Measurements from ENCODE around the gene HOMER3. TPM values are rescaled to one million over a fixed set of nuclear protein-coding genes. Genes with fewer than 3 reads are reported as not detected.

HOMER3 gene
- total RNA-seq, 1 donor from 2014 or later, result 68.9 TPM

DNA sequence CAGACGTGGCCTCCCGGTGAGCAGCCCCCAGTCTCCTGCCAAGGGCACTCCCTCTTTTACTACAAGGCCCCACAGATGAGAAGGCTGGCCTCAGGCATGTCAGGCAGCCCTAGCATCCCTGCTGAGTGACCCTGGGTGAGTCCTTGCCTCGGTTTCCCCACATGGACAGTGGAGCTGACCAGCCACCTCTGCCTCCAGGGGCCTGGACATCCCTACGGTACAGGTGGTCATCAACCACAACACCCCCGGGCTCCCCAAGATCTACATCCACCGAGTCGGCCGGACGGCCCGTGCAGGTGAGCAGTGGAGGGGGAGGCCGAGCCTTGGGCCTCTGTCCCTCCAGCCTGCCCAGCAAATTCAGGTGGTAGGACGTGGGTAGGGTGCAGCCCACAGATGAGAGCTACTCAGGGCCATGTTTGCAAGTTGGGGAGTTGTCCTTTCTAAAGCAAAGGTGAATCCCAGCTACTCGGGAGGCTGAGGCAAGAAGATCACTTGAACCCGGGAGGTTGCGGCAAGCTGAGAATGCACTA is 16.3 kb downstream of the HOMER3 start:
- Mint-ChIP-seq H3K27me3 (ENCODE audit: unreplicated experiment) (no peaks in the 10 kb centered on the region), H3K9me3 (ENCODE audit: unreplicated experiment) (no peaks in the 10 kb centered on the region), H3K4me3 (ENCODE audit: unreplicated experiment) (no peak overlapping the region), H3K4me1 (ENCODE audit: unreplicated experiment) (peaks cover 17% of the 10 kb centered on the region), H3K36me3 (ENCODE audit: unreplicated experiment) (peaks cover 12% of the 10 kb centered on the region), H3K27ac (ENCODE audit: unreplicated experiment) (no peak overlapping the region)
- no peak for DNase-seq (ENCODE audit: extremely low spot score, unreplicated experiment)
- no peak for TF ChIP-seq CTCF (IDR thresholded peaks at IDR 0.05)

DNA sequence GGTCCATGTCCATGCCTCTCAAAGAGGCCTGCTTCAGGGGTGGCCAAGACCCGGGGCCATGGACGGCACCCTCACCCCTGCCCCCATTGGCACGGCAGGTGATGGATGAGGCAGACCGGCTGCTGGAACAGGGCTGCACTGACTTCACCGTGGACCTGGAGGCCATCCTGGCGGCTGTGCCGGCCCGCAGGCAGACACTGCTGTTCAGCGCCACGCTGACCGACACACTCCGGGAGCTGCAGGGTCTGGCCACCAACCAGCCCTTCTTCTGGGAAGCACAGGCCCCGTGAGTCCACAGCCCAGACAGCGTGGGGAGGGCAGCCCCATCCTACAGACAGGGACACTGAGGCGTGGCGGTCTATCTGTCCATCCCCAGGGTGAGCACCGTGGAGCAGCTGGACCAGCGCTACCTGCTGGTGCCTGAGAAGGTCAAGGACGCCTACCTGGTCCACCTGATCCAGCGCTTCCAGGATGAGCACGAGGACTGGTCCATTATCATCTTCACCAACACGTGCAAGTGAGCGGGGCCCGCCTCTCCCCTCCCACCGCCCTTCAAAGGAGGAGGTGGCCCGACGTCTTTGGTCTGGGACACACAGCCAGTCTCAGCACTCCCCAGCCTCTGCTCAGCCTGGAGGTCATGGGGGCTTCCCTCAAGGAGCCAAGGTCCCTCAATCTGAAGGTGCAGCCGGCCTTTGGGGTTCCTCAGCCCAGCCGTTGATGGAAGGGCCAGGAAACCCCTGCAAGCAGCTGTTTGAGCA is 18.6 kb downstream of the HOMER3 start:
- Mint-ChIP-seq H3K4me3 (ENCODE audit: unreplicated experiment) (no peak overlapping the region), H3K9me3 (ENCODE audit: unreplicated experiment) (no peaks in the 10 kb centered on the region), H3K4me1 (ENCODE audit: unreplicated experiment) (peaks cover 34% of the 10 kb centered on the region), H3K27ac (ENCODE audit: unreplicated experiment) (peak overlapping the region; percentile 27), H3K27me3 (ENCODE audit: unreplicated experiment) (no peaks in the 10 kb centered on the region), H3K36me3 (ENCODE audit: unreplicated experiment) (peaks cover 8% of the 10 kb centered on the region)
- no peak for TF ChIP-seq CTCF (IDR thresholded peaks at IDR 0.05)
- DNase-seq (ENCODE audit: extremely low spot score, unreplicated experiment), result no peak

- peaks cover 8% of the 10 kb centered on the region for H3K36me3 Mint-ChIP-seq (ENCODE audit: unreplicated experiment)
- TF ChIP-seq CTCF (IDR thresholded peaks at IDR 0.05), result no peak
- H3K9me3 Mint-ChIP-seq (ENCODE audit: unreplicated experiment), result no peaks in the 10 kb centered on the region
- H3K4me3 Mint-ChIP-seq (ENCODE audit: unreplicated experiment), result peak overlapping the region; percentile 8
- H3K27me3 Mint-ChIP-seq (ENCODE audit: unreplicated experiment), result no peaks in the 10 kb centered on the region
- peaks cover 36% of the 10 kb centered on the region for H3K4me1 Mint-ChIP-seq (ENCODE audit: unreplicated experiment)
- DNase-seq (ENCODE audit: extremely low spot score, unreplicated experiment), result no peak
- H3K27ac Mint-ChIP-seq (ENCODE audit: unreplicated experiment), result no peak overlapping the region
Measured at GRCh38 chr19:18921593-18921992, 19.4 kb downstream of the HOMER3 start.

GRCh38 chr19:18920400-18920799 is 20.6 kb downstream of the HOMER3 start:
- H3K27ac Mint-ChIP-seq (ENCODE audit: unreplicated experiment), result peak overlapping the region; percentile 84
- peaks cover 38% of the 10 kb centered on the region for H3K4me1 Mint-ChIP-seq (ENCODE audit: unreplicated experiment)
- H3K27me3 Mint-ChIP-seq (ENCODE audit: unreplicated experiment), result no peaks in the 10 kb centered on the region
- H3K4me3 Mint-ChIP-seq (ENCODE audit: unreplicated experiment), result peak overlapping the region; percentile 92
- TF ChIP-seq CTCF (IDR thresholded peaks at IDR 0.05), result no peak
- H3K36me3 Mint-ChIP-seq (ENCODE audit: unreplicated experiment), result peaks cover 8% of the 10 kb centered on the region
- no peak for DNase-seq (ENCODE audit: extremely low spot score, unreplicated experiment)
- no peaks in the 10 kb centered on the region for H3K9me3 Mint-ChIP-seq (ENCODE audit: unreplicated experiment)

- Mint-ChIP-seq H3K27me3 (ENCODE audit: unreplicated experiment) (no peaks in the 10 kb centered on the region), H3K9me3 (ENCODE audit: unreplicated experiment) (no peaks in the 10 kb centered on the region), H3K4me1 (ENCODE audit: unreplicated experiment) (peaks cover 38% of the 10 kb centered on the region), H3K27ac (ENCODE audit: unreplicated experiment) (peak overlapping the region; percentile 84), H3K36me3 (ENCODE audit: unreplicated experiment) (peaks cover 8% of the 10 kb centered on the region), H3K4me3 (ENCODE audit: unreplicated experiment) (peak overlapping the region; percentile 92)
- no peak for DNase-seq (ENCODE audit: extremely low spot score, unreplicated experiment)
- no peak for TF ChIP-seq CTCF (IDR thresholded peaks at IDR 0.05)
Measured at GRCh38 chr19:18919900-18920214, 21.2 kb downstream of the HOMER3 start.
